Esophagus squamous epithelium (tissue), 5 donors: ENCODE measurements around the gene MYO3B. TPM values are rescaled to one million over a fixed set of nuclear protein-coding genes. Genes with fewer than 3 reads are reported as not detected.

Experiments
- DNase-seq: peaks from one replicate; lab custom pipeline; 2025; lab: John Stamatoyannopoulos, UW
- H3K27ac ChIP-seq, 4 donors: fragments of 200-600 bp; sonication (generic); one replicate each; pipeline ENCODE4 v1.5.1; 2016 to 2019; ENCODE audit warnings: mild to moderate bottlenecking in 1 of 4
- H3K27me3 ChIP-seq, 4 donors: fragments of 200-600 bp; sonication (generic); 1 replicate in 3 of 4; 2 replicates in 1 of 4; pipeline versions ENCODE4 v1.5.1 to v1.6.0; 2017 to 2021; ENCODE audit warnings: antibody characterized with exemption in 1 of 4
- H3K36me3 ChIP-seq, 3 donors: fragments of 200-600 bp; sonication (generic); one replicate each; pipeline ENCODE4 v1.5.1; 2016 to 2019
- H3K4me1 ChIP-seq, 3 donors: fragments of 200-600 bp; sonication (generic); one replicate each; pipeline ENCODE4 v1.5.1; 2017 to 2019
- H3K4me3 ChIP-seq, 4 donors: fragments of 200-600 bp; sonication (generic); 1 replicate in 3 of 4; 2 replicates in 1 of 4; pipeline ENCODE4 v1.5.1; 2016 to 2019; ENCODE audit warnings: mild to moderate bottlenecking in 2 of 4, moderate library complexity in 1 of 4
- H3K9me3 ChIP-seq, 3 donors: fragments of 200-600 bp; sonication (generic); one replicate each; pipeline ENCODE4 v1.5.1; 2016 to 2019
- CTCF ChIP-seq, 6 experiments: fragments of 450-650 bp in 4 of 6; fragments of 200-600 bp in 2 of 6; sonication (generic) in 2 of 6; IDR thresholded peaks; one replicate each; pipeline ENCODE4 v1.5.1; 2016 to 2019; ENCODE audit warnings: antibody characterized with exemption in 6 of 6, mild to moderate bottlenecking in 4 of 6, moderate library complexity in 4 of 6
- POLR2A ChIP-seq, 4 donors: fragments of 450-650 bp; IDR thresholded peaks; one replicate each; pipeline ENCODE4 v1.6.1; 2017; ENCODE audit warnings: antibody characterized with exemption in 4 of 4, mild to moderate bottlenecking in 4 of 4, moderate library complexity in 3 of 4
- WGBS, 2 donors: methylation state at CpG; one replicate each; pipeline ENCODE4 v1.1.5; 2018; 5-methylcytosine and 5-hydroxymethylcytosine counted together
- intact Hi-C: fragments of 100-400 bp; cut with DNase I; formaldehyde crosslinking; loops from one replicate; pipeline ENCODE4 v1.15.0; 2022
- total RNA-seq, 4 donors: library from RNA; depleted of rRNA; stranded (reverse); fragments of >200 nt; gene quantifications; one replicate each; pipeline ENCODE4 v1.1.0, GENCODE V29; 2016
- donor health status: DM: yes; HTN: yes; CAD: no.

Gene MYO3B
- total RNA-seq, 4 donors from 2014 or later, result 0.15 to 0.38 (median 0.18) TPM

GRCh38 chr2:170518911-170519310, 341.0 kb downstream of the MYO3B start:
- H3K27me3 ChIP-seq, result no peaks in the 10 kb centered on the region
- intact Hi-C loops, result no loop called here
- WGBS, 2 donors, result 65 to 77% methylated on average over 2 of the region's 2 CpGs

GRCh38 chr2:170521299-170521698, 343.4 kb downstream of the MYO3B start:
- H3K9me3 ChIP-seq, result no peaks in the 10 kb centered on the region
- 93 to 94% methylated on average over 2 of the region's 2 CpGs for WGBS, 2 donors
- no peak overlapping the region for H3K27ac ChIP-seq
- H3K27me3 ChIP-seq, result no peaks in the 10 kb centered on the region
- no peak for TF ChIP-seq POLR2A (IDR thresholded peaks at IDR 0.05)
- TF ChIP-seq CTCF (IDR thresholded peaks at IDR 0.05), result no peak
- no peaks in the 10 kb centered on the region for H3K36me3 ChIP-seq
- no peak overlapping the region for H3K4me3 ChIP-seq
- peaks cover 0 to 18% (median 11%) of the 10 kb centered on the region in 3 donors for H3K4me1 ChIP-seq
- intact Hi-C loops, result no loop called here
- DNase-seq, result no peak

More at GRCh38 chr2:170518911-170519310, 341.0 kb downstream of the MYO3B start:
- Histone ChIP-seq H3K9me3 (no peaks in the 10 kb centered on the region), H3K27ac (no peak overlapping the region), H3K36me3 (no peaks in the 10 kb centered on the region), H3K4me3 (no peak overlapping the region), H3K4me1 (no peaks in the 10 kb centered on the region)
- DNase-seq, result no peak
- no peak for TF ChIP-seq POLR2A (IDR thresholded peaks at IDR 0.05)
- TF ChIP-seq CTCF (IDR thresholded peaks at IDR 0.05), result no peak

GRCh38 chr2:170523506-170523905, 345.6 kb downstream of the MYO3B start:
- no peak for TF ChIP-seq POLR2A (IDR thresholded peaks at IDR 0.05)
- no peak for TF ChIP-seq CTCF (IDR thresholded peaks at IDR 0.05)
- no peaks in the 10 kb centered on the region for H3K9me3 ChIP-seq
- no peak overlapping the region for H3K4me3 ChIP-seq
- H3K36me3 ChIP-seq, result no peaks in the 10 kb centered on the region
- H3K27ac ChIP-seq, result no peak overlapping the region
- H3K4me1 ChIP-seq, result peaks cover 0 to 18% (median 11%) of the 10 kb centered on the region in 3 donors
- DNase-seq, result no peak
- no peaks in the 10 kb centered on the region for H3K27me3 ChIP-seq
- intact Hi-C loops, result no loop called here
- 76 to 83% methylated on average over 4 of the region's 4 CpGs for WGBS, 2 donors

- Histone ChIP-seq H3K27ac (peak overlapping the region in 3 of 4 donors; percentile 51 to 59 (median 58)), H3K27me3 (no peaks in the 10 kb centered on the region), H3K9me3 (no peaks in the 10 kb centered on the region), H3K36me3 (no peaks in the 10 kb centered on the region), H3K4me1 (peaks cover 0 to 25% (median 13%) of the 10 kb centered on the region in 3 donors), H3K4me3 (peak overlapping the region in 1 of 4 donors; percentile 7)
- intact Hi-C loops, result no loop called here
- no peak for TF ChIP-seq CTCF (IDR thresholded peaks at IDR 0.05)
- no peak for TF ChIP-seq POLR2A (IDR thresholded peaks at IDR 0.05)
- no peak for DNase-seq
- WGBS, 2 donors, result 8 to 11% methylated on average over 2 of the region's 2 CpGs
These were observed 347.1 kb downstream of the MYO3B start for GRCh38 chr2:170524828-170525565.

- intact Hi-C loops, result no loop called here
- DNase-seq, result no peak
- no peaks in the 10 kb centered on the region for H3K9me3 ChIP-seq
- TF ChIP-seq POLR2A (IDR thresholded peaks at IDR 0.05) (no peak), CTCF (IDR thresholded peaks at IDR 0.05) (no peak)
- peak overlapping the region in 3 of 4 donors; percentile 51 to 72 (median 58) for H3K27ac ChIP-seq
- H3K27me3 ChIP-seq, result no peaks in the 10 kb centered on the region
- no peak overlapping the region for H3K4me3 ChIP-seq
- no peaks in the 10 kb centered on the region for H3K36me3 ChIP-seq
- WGBS, 2 donors, result 7 to 8% methylated on average over 3 to 5 of the region's 5 CpGs
- peaks cover 0 to 31% (median 17%) of the 10 kb centered on the region in 3 donors for H3K4me1 ChIP-seq
These were observed 347.6 kb downstream of the MYO3B start for GRCh38 chr2:170525566-170525900.
